HFFc6 (cell line): Measurements from ENCODE around the gene DAW1. TPM values are rescaled to one million over a fixed set of nuclear protein-coding genes. Genes with fewer than 3 reads are reported as not detected.
A peak's percentile ranks its signal among the peaks of the same experiment; 100 is the strongest.
"Not testable (repeated sequence)": the region's sequence is repeated elsewhere in the genome, so short reads cannot be mapped to it uniquely, and the experiment has no call there.

Source experiments
- DNase-seq: peaks from one replicate; pipeline ENCODE4 v3.0.0-alpha.2; 2018
- H3K27ac Mint-ChIP-seq: 2 replicates; pipeline ENCODE4 v1.8.0; 2020; ENCODE audit warnings: mild to moderate bottlenecking, mixed read lengths
- H3K27me3 Mint-ChIP-seq: 2 replicates; pipeline ENCODE4 v1.8.0; 2021; ENCODE audit warnings: mild to moderate bottlenecking, moderate library complexity, mixed read lengths; ENCODE audit not compliant: insufficient read depth
- H3K36me3 Mint-ChIP-seq: 2 replicates; pipeline ENCODE4 v1.8.0; 2021; ENCODE audit warnings: low read depth, mixed read lengths
- H3K4me1 Mint-ChIP-seq: 2 replicates; pipeline ENCODE4 v1.8.0; 2020; ENCODE audit warnings: low read depth, mixed read lengths
- H3K4me3 Mint-ChIP-seq: 2 replicates; pipeline ENCODE4 v1.8.0; 2020; ENCODE audit warnings: mild to moderate bottlenecking, moderate library complexity, mixed read lengths
- H3K9me3 Mint-ChIP-seq: 2 replicates; pipeline ENCODE4 v1.8.0; 2020; ENCODE audit warnings: mild to moderate bottlenecking, mixed read lengths
- CTCF ChIP-seq: fragments of 200-600 bp; sonication (generic); IDR thresholded peaks from 2 replicates; pipeline ENCODE4 v1.5.0; 2021; ENCODE audit warnings: antibody characterized with exemption, mild to moderate bottlenecking
- total RNA-seq, 6 experiments: library from RNA; stranded (reverse); fragmentation: NEBNext Ultra II Directional; extraction: Animal tissue kit (Norgen Biotek cat#: 25700); gene quantifications; 2 replicates in 1 of 6; 3 replicates in 5 of 6; pipeline ENCODE4 v1.2.3, GENCODE V29; 2021

The DAW1 gene
- total RNA-seq, 6 experiments from 2014 or later = 0.12 to 0.39 (median 0.20) TPM; not detected in 2

GRCh38 chr2:227834916-227835650 is 36.3 kb upstream of the DAW1 start:
- TF ChIP-seq CTCF = no peak
- DNase-seq = no peak
- Mint-ChIP-seq H3K36me3 (0 out of 2 replicates have a peak, but pooled peaks cover 6% of the 10 kb centered on the region), H3K4me1 (no peaks in the 10 kb centered on the region), H3K9me3 (peaks cover 5% of the 10 kb centered on the region), H3K27me3 (peaks cover 18% of the 10 kb centered on the region), H3K4me3 (no peak overlapping the region), H3K27ac (no peak overlapping the region)

- not testable (repeated sequence) for H3K36me3 Mint-ChIP-seq, H3K4me1 Mint-ChIP-seq, H3K4me3 Mint-ChIP-seq, H3K9me3 Mint-ChIP-seq, DNase-seq, H3K27ac Mint-ChIP-seq
- peaks cover 11% of the 10 kb centered on the region for H3K27me3 Mint-ChIP-seq
Measured at GRCh38 chr2:227839339-227840129, 31.9 kb upstream of the DAW1 start.

GRCh38 chr2:227846831-227847230 is 24.6 kb upstream of the DAW1 start:
- Mint-ChIP-seq H3K27me3 (peaks cover 1% of the 10 kb centered on the region; the same call in 1 of the 2 replicates), H3K36me3 (no peaks in the 10 kb centered on the region), H3K4me1 (peaks cover 28% of the 10 kb centered on the region), H3K4me3 (no peak overlapping the region), H3K27ac (peak overlapping the region; percentile 27; the same call in 1 of the 2 replicates), H3K9me3 (no peaks in the 10 kb centered on the region)
- DNase-seq = no peak
- TF ChIP-seq CTCF = no peak

- DNase-seq = no peak
- Mint-ChIP-seq H3K9me3 (no peaks in the 10 kb centered on the region), H3K36me3 (no peaks in the 10 kb centered on the region), H3K27ac (no peak overlapping the region), H3K4me1 (peaks cover 31% of the 10 kb centered on the region), H3K4me3 (no peak overlapping the region), H3K27me3 (peaks cover 7% of the 10 kb centered on the region; the same call in 1 of the 2 replicates)
- no peak for TF ChIP-seq CTCF
Measured at GRCh38 chr2:227848146-227848545, 23.3 kb upstream of the DAW1 start.

- no peak overlapping the region for H3K4me3 Mint-ChIP-seq
- peaks cover 11% of the 10 kb centered on the region; the same call in 1 of the 2 replicates for H3K27me3 Mint-ChIP-seq
- H3K27ac Mint-ChIP-seq = no peak overlapping the region
- no peak for TF ChIP-seq CTCF
- H3K9me3 Mint-ChIP-seq = no peaks in the 10 kb centered on the region
- no peaks in the 10 kb centered on the region for H3K36me3 Mint-ChIP-seq
- no peak for DNase-seq
- H3K4me1 Mint-ChIP-seq = peaks cover 35% of the 10 kb centered on the region
Measured at GRCh38 chr2:227848586-227848985, 22.8 kb upstream of the DAW1 start.

- Mint-ChIP-seq H3K27me3 (peaks cover 14% of the 10 kb centered on the region; the same call in 1 of the 2 replicates), H3K9me3 (no peaks in the 10 kb centered on the region), H3K36me3 (no peaks in the 10 kb centered on the region), H3K27ac (no peak overlapping the region), H3K4me3 (no peak overlapping the region), H3K4me1 (peaks cover 41% of the 10 kb centered on the region)
- no peak for TF ChIP-seq CTCF
- no peak for DNase-seq
Measured at GRCh38 chr2:227849906-227850305, 21.5 kb upstream of the DAW1 start.
